HUES48 (cell line): ENCODE data around the gene KRTAP10-2.

Experiments
- H3K27ac ChIP-seq: one replicate; pipeline ENCODE4 v1.7.0; 2013; ENCODE audit warnings: low read depth, low read length, inconsistent platforms
- H3K27me3 ChIP-seq: 2 replicates; pipeline ENCODE4 v1.6.1; 2013; ENCODE audit warnings: mild to moderate bottlenecking, low read length; ENCODE audit not compliant: control insufficient read depth, insufficient read depth
- H3K36me3 ChIP-seq: 2 replicates; pipeline ENCODE4 v1.6.1; 2013; ENCODE audit warnings: low read length; ENCODE audit not compliant: control insufficient read depth, insufficient read depth
- H3K4me1 ChIP-seq: 2 replicates; pipeline ENCODE4 v1.6.1; 2013; ENCODE audit warnings: mild to moderate bottlenecking, low read length; ENCODE audit not compliant: control insufficient read depth, insufficient read depth
- H3K4me3 ChIP-seq: 2 replicates; pipeline ENCODE4 v1.5.1; 2013; ENCODE audit warnings: mild to moderate bottlenecking, low read depth, low read length
- H3K9ac ChIP-seq: 2 replicates; pipeline ENCODE4 v1.6.1; 2013; ENCODE audit warnings: mild to moderate bottlenecking, low read depth, low read length, moderate library complexity
- H3K9me3 ChIP-seq: 2 replicates; pipeline ENCODE4 v1.6.1; 2013; ENCODE audit warnings: low read length; ENCODE audit not compliant: control insufficient read depth, insufficient read depth

The KRTAP10-2 gene

DNA sequence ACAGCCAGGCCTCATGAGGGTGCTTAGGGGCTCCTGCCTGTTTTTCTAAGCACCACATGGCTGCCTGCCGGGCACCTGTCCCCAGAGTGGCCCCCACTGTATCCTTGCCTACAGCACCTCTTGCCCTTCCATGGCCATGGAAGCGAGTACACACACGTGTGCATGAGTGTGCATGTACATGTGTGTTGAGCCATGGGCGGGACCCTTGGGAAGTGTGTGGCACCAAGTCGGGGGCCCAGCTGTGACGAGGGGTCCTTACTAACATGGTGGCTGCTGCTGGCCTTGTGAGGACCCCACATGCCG, 37.1 kb downstream of the KRTAP10-2 start:
- H3K36me3 ChIP-seq, result no peaks in the 10 kb centered on the region
- H3K9ac ChIP-seq, result no peak overlapping the region
- no peak overlapping the region for H3K4me3 ChIP-seq
- H3K9me3 ChIP-seq, result no peaks in the 10 kb centered on the region
- H3K27ac ChIP-seq, result no peak overlapping the region
- no peaks in the 10 kb centered on the region for H3K4me1 ChIP-seq
- no peaks in the 10 kb centered on the region for H3K27me3 ChIP-seq

- Histone ChIP-seq H3K9ac (no peak overlapping the region), H3K9me3 (no peaks in the 10 kb centered on the region), H3K4me3 (no peak overlapping the region), H3K27ac (no peak overlapping the region), H3K4me1 (no peaks in the 10 kb centered on the region), H3K36me3 (no peaks in the 10 kb centered on the region), H3K27me3 (no peaks in the 10 kb centered on the region)
Observed at GRCh38 chr21:44513389-44514217, 37.7 kb downstream of the KRTAP10-2 start.

DNA sequence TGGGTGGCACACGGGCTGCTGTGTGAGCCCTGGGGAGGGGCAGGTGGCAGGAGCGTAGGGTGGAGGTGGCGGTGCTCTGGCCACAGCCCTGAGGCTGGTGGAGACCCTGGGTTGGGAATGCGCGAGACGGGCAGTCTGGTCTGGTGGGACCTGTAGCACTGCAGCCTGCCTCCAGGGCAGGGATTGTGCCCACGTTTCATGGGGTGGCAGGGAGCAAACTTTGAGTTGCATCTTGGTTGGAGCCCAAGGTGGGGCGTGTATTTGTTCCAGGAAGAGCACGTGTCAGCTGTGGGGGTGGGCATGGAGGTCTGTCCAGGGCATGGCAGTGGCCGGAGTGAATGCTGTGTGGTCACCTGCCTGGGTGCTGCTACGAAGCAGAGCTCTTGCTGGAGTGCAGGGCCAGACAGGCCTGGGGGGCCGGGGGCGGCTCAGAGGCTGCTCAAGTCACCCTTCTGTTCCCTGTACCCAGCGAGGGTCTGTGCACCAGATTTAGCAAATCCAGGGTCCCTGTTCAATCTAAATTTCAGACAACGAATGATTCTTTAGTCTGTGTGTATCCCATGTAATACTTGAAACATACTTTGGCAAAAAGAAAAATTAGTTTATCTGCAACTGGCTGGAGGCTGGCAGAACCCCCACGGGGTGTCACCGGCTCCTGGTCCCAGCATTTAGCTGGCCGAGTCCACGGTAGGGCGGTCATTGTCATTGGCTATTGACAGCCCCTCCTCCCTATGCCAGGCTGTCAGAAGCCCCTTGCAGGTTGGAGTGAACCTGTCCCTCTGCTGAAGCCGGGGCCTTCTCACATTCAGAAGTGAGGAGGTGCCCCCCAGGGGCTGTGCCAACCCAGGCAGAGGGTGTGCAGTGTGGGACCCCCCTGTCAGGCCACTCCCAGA, 38.6 kb downstream of the KRTAP10-2 start:
- H3K4me3 ChIP-seq, result no peak overlapping the region
- no peaks in the 10 kb centered on the region for H3K36me3 ChIP-seq
- H3K27ac ChIP-seq, result no peak overlapping the region
- H3K27me3 ChIP-seq, result no peaks in the 10 kb centered on the region
- no peaks in the 10 kb centered on the region for H3K4me1 ChIP-seq
- H3K9me3 ChIP-seq, result no peaks in the 10 kb centered on the region
- no peak overlapping the region for H3K9ac ChIP-seq

- Histone ChIP-seq H3K36me3 (no peaks in the 10 kb centered on the region), H3K4me3 (no peak overlapping the region), H3K9ac (no peak overlapping the region), H3K27ac (no peak overlapping the region), H3K9me3 (no peaks in the 10 kb centered on the region), H3K4me1 (no peaks in the 10 kb centered on the region), H3K27me3 (no peaks in the 10 kb centered on the region)
Observed at GRCh38 chr21:44511938-44512275, 39.4 kb downstream of the KRTAP10-2 start.

DNA sequence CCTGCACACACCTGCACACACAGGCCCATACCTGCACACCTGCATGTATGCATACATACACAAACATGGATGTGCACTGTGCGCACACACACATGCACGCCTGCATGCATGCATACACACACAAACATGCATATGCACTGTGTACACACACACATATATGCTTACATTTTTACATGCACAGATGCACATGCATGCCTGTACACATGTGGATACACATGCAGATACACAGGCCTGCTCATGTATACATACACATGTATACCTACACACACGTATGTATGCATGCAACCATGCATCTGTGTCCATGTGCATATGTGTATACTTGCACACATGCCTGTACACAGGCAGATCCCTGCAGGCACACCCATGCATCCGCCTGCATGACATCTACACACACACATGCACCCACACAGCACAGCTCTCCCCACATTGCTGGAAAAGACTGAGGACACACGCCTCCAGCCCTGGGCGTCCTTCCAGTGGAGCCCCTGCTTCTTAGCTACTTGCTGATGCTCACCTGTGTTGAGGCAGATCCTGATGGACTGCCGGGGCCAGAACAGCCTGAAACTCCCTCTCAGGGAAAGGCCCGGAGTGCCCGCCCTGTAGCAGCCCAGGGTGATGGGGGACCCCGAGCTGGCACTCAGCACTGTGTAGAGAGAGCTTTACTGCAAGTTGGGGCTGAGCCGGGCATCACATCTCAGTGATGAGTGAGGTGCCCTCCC, 39.9 kb downstream of the KRTAP10-2 start:
- Histone ChIP-seq H3K4me3 (no peak overlapping the region), H3K9ac (no peak overlapping the region), H3K4me1 (no peaks in the 10 kb centered on the region), H3K27ac (no peak overlapping the region), H3K36me3 (no peaks in the 10 kb centered on the region), H3K27me3 (no peaks in the 10 kb centered on the region), H3K9me3 (no peaks in the 10 kb centered on the region)

DNA sequence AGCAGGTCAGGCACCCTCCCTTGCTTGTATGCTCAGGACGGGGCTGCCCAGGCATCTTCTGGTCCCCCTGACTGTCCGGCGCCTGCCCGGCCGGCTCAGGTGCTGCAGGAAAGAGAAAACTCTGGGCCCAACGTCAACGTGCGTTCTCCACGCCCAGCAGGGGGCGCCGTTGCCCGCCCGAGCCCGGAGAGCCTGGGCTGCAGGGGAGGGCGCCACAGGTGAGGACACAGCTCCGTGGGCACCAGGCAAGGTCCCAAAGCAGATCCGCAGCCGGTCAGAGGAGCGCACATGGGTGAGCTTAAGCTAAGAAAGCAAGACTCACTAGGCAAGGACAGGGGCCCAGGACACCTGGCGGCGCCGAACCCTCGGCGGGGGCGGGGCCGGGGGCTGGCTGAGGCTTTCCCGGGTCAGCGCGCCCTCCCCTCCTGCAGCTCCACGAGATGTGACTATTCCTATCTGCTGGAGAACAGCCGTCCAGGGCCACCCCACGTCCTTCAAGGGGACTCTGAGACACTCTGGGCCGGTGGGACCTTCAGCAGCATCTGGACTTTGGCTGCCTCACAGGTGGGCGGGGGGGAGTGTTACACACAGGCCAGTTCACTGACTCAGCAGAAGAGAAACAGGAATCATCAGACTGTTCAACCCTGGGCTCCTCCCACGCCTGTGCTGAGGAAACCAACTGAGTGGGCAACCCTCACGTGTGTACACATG, 40.6 kb downstream of the KRTAP10-2 start:
- no peaks in the 10 kb centered on the region for H3K27me3 ChIP-seq
- H3K9ac ChIP-seq, result no peak overlapping the region
- no peaks in the 10 kb centered on the region for H3K9me3 ChIP-seq
- peak overlapping the region; percentile 61 for H3K4me3 ChIP-seq
- H3K36me3 ChIP-seq, result no peaks in the 10 kb centered on the region
- H3K4me1 ChIP-seq, result no peaks in the 10 kb centered on the region
- no peak overlapping the region for H3K27ac ChIP-seq

- Histone ChIP-seq H3K27me3 (no peaks in the 10 kb centered on the region), H3K9ac (no peak overlapping the region), H3K4me3 (no peak overlapping the region), H3K9me3 (no peaks in the 10 kb centered on the region), H3K36me3 (no peaks in the 10 kb centered on the region), H3K4me1 (no peaks in the 10 kb centered on the region), H3K27ac (no peak overlapping the region)
Observed at GRCh38 chr21:44510109-44510507, 41.2 kb downstream of the KRTAP10-2 start.

GRCh38 chr21:44509539-44509938, 41.8 kb downstream of the KRTAP10-2 start:
- Histone ChIP-seq H3K9ac (no peak overlapping the region), H3K36me3 (no peaks in the 10 kb centered on the region), H3K27me3 (no peaks in the 10 kb centered on the region), H3K27ac (no peak overlapping the region), H3K4me3 (no peak overlapping the region), H3K9me3 (no peaks in the 10 kb centered on the region), H3K4me1 (no peaks in the 10 kb centered on the region)

- H3K4me3 ChIP-seq, result no peak overlapping the region
- no peaks in the 10 kb centered on the region for H3K27me3 ChIP-seq
- H3K27ac ChIP-seq, result no peak overlapping the region
- H3K4me1 ChIP-seq, result no peaks in the 10 kb centered on the region
- no peak overlapping the region for H3K9ac ChIP-seq
- H3K9me3 ChIP-seq, result no peaks in the 10 kb centered on the region
- no peaks in the 10 kb centered on the region for H3K36me3 ChIP-seq
Observed at GRCh38 chr21:44508711-44509445, 42.4 kb downstream of the KRTAP10-2 start.

DNA sequence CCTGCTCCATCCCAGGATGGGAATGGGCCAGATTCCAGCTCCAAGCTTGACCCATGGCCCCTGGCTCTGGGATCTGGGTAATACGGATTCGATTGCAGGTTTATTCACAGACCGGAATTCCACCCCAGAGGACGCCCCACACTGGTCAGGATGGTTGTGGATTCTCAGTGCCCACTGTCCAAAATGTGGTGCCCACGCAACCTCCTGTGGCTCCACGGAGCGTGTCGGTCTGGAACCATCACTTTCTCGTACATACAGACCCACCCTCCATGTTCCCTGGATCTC, 42.9 kb downstream of the KRTAP10-2 start:
- H3K27ac ChIP-seq, result no peak overlapping the region
- H3K4me1 ChIP-seq, result no peaks in the 10 kb centered on the region
- H3K9me3 ChIP-seq, result no peaks in the 10 kb centered on the region
- H3K9ac ChIP-seq, result no peak overlapping the region
- H3K27me3 ChIP-seq, result no peaks in the 10 kb centered on the region
- no peak overlapping the region for H3K4me3 ChIP-seq
- H3K36me3 ChIP-seq, result no peaks in the 10 kb centered on the region
